ENCODE measurements around the gene FBLN2. TPM values are rescaled to one million over a fixed set of nuclear protein-coding genes. Genes with fewer than 3 reads are reported as not detected.

Gene FBLN2
- total RNA-seq, 1 donor from 2014 or later, result 2.2 TPM

DNA sequence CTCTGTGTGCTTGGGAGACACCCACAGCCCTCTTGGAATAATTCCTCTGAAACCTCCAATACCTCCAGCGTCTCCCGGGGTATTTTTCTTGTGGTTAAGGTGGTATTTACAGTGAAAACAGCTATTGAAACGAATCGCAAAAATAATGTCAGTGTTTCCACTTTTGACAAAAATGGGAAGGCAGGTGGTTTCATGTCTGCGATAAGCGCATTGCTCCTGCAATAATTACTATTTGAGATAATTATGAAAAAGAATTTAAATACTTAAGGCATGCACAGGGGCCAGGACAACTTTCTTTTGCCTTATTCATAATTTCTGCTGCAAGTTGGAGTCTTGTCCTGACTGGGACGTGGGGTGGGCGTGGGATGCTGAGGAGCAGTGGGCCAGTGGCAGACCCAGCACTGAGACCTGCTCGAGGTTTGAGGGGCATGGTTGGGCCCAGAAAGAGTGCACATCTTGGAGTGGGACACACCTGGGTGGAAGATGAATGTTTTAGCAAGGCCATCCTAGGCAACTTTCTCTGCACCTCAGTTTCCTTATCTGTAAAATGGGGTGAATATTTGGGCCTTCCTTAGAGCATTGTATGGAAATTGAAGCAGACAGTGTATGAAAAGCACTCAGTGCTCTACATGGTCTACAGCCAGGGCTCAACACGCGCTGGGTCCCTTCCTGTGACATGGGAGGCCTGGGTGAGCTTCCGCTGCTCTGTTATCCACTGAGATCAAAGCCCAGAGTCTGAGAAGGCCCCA is 110.5 kb downstream of the FBLN2 start:
- DNase-seq (ENCODE audit: low read depth, low spot score), result no peak

DNA sequence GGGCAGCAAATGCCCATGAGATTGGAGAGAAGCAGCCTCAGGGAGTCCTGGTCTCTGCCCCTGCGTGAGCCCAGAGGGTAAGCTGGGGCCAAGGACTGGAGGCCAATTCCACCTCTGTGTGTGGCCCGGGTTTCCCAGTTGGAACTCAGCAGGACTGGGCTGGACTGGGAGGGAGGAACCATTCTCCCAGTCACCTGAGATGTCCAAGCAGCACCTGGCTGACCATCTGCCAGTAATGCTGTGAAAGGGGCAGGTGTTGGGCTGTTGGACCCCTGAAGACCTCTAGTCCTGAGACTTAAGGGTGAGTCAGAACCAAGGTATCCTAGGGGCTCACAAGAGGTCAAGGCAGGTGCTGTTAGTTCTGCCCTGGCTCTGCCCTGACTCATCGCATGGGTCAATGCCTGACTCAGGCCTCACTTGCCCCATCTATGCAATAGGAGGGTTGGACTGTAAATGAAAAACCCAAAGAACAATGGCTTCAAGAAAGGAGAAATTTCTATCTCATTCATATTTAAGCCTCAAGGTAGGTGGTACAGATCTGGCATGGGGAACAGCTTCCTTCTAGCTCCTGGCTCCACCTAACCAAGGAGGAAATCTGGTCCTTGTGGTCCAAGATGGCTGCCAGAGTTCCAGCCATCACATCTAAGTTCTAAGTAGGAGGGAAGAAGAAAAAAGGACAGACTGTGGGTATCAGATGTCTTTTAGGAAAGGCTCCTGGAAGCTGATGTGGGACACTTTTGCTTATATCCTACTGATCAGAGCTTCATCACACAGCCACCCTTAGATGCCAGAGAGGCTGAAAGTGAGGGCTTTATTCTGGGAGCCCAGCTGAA is 111.3 kb downstream of the FBLN2 start:
- DNase-seq (ENCODE audit: low read depth, low spot score), result no peak

DNA sequence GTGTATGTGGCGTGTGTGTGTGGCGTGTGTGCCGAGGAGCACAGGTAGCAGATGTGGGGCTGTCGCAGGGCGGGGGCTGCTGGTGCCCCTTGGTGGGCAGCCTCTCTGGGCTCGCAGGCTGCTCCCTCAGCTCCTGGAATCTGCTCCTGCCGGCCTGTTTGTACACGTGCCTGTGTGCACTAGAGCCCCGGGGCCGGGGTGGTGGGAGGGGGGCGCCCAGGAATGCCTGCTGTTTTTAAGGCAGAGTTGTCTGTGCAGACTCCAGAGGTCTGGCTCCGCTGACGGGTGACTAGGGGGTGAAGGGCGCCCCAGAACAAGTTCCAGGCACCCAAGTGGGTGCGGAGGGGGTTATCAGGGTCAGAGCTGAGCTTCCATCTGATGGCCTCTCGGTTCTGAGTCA is 112.2 kb downstream of the FBLN2 start:
- DNase-seq (ENCODE audit: low read depth, low spot score), result no peak

DNA sequence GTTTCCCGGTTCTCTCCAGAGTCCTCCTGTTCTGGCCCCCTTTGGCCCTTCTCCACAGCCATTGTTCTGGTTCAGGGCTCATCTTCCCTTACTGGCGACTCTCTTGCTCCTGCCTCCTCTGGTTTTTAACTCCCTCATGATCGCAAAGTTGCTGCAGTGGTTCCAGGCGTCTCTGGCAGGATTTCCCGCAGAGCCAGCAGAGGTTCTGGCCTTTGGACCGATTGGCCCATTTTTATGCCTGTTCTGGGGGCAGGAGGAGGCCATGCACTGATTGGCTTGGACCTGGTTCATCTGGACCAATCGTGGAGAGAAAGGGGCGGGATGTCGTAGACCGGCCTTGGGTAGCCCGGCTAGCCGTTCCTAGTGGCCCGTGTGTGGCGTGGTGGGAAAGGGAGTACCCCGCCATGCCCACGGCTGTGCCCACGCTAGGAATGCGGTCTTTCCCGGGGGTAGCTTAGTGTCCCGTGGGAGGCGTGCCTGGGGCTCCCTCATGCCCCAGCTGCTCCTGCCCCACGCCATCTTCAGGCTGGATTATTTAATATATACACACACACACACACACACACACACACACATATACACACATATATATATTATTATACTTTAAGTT is 113.4 kb downstream of the FBLN2 start:
- DNase-seq (ENCODE audit: low read depth, low spot score), result no peak

DNA sequence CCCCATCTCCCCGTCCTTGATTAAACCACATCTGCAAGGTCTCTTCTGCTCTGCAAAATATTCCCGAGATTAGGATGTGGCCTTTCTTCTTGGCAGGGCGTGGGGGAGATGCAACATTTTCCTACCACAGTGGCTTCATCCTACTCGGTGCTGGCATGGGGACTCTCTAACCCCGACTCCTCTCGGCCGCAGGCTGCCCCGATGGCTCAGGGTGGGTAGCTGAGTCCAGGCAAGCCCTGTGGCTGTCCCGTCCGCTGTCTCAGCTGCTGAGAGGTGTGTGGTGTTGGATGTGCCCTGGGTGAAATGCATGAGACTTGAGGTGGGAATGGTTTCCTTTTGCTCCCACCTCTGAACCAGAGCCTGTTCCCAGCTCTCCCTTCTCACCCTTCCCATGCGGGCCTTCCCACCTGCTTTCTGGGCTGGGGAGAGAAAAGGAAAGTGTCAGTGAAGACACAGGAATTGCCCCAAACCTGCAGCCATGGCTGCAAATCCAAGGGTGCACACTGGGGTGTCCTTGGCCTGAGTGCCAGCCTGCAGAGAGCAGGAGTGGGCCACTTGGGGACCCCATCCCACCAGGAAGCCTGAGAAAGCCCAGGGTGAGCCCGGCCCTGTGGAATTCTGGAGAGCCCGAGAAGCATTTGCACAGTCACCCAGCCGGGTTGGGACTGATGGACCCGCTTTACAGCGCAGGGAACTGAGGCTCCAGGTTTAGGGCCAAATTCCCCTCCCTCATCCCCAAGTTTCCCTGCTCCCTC is 115.0 kb downstream of the FBLN2 start:
- DNase-seq (ENCODE audit: low read depth, low spot score), result no peak

DNA sequence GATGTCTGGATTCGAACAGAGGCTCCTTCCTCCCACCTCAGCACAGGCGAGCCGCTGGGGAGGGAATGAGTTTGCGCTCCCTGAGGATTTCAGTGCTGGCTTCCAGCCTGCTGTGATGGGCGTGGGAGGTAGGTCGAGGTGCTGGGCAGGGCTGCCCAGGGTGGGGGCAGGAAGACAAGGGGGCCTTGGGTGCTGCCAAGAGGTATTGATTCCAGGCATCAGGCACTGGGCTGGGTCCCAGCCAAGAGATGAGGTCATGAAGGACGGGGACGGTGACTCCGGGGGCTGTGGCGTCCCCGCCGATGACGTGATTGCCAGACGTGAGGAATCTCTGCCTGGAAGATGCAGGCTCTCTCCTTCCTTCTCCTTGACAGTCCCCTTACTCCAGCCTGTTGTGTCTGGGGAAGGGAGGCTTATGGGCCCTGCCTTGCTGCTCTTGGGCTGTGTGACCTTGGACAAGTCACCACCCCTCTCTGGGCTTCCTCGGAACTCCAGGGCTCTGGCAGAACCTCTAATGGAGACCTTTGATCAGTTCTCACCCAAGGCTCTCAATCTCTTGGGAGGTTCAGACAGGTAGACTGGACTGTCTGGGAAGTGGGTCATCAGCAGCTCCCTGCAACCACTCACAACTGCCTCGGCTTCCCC is 116.8 kb downstream of the FBLN2 start:
- no peak for DNase-seq (ENCODE audit: low read depth, low spot score)

DNA sequence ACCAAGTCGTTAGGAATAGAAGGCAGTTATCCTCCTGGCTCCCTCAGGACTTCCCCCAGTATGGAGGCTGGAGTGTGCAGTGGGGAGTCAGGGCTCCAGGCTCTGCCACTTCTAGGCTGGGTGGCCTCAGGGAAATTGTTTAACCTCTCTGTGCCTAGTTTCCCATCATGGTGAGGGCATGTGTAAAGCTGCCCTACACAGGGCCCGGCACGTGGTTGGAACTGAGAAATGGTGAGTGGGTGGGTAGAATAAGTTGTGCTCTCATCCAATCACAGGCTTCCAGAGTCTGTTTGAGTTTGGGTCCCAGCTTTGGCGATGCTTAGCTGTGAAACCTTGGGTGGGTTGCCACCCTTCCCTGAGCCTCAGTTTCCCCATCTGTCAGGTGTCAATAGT is 117.3 kb downstream of the FBLN2 start:
- no peak for DNase-seq (ENCODE audit: low read depth, low spot score)

DNA sequence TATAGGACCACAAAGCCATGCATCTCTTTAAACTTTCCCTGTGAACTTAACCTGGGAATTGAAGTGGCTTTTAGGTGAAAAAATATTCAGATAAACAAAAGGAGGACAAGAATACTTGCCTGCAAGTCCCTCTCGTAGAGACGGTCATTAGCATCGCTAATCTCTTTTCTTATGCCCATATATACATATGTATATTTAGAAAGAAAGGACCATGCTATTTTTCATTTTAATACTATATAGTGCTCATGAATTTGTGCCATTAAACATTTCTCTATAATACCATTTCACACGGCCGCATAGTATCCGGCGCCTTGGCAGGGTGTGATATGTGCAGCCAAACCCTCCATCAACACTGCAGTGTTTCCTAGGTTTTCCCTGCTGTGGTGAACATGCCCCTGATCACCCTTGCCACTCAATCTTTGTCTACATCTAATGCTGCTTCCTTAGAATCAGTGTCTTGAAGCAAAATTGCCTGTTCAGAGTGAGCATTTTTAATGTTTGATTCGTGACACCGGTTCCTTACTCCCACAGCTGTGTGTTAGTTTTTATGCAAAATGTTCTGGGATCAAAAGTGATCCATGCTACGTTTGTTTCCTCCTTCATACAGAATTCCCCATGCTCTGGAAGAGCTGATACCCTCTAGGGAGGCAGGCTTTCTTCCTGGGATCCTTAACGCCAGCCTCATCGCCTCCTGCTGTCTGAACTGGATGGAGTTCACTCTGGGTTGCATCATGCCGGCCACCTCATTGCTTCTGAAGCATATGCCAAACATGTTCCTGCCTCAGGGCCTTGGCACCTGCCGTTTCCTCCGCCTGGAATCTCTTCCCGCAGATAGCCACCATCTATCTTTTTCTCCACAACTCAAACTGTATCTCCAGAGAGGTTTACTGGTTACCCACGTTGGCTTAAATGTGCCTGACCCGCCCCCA is 118.1 kb downstream of the FBLN2 start:
- DNase-seq (ENCODE audit: low read depth, low spot score), result no peak

DNA sequence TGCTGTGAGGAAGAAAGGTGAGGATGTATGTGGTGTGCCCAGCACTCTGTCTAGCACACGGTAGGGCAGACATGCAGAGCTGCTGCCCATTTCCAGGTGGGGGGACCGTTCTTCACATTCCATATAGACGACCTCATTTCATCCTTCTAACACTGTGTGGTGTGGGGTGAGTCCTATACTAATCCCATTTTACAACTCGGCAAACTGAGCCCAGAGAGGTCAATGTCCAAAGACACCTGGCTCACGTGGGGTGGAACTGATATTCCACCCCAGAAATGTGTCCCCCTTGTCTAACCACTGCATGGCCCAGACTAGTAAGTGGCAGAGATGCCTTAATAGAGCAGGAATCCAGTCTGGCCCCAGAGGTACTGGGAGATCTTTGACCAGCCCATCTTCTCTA is 119.2 kb downstream of the FBLN2 start:
- DNase-seq (ENCODE audit: low read depth, low spot score), result no peak

DNA sequence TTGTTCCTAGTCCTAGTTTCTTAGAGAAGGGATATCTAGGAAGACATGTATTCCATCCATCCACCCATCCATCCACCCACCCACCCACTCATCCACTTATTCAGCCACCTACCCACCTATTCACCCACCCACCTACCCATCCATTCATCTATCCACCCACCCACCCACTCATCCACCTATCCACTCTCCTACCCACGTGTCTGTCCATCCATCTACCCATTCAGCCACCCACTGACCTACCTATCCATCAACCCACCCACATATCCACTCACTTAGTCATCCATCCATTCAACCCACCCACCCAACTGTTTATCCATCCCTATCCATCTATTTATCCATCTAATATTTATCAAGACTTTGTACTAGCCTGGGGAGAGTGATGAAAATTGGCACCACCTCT is 120.5 kb downstream of the FBLN2 start:
- DNase-seq (ENCODE audit: low read depth, low spot score), result no peak

DNA sequence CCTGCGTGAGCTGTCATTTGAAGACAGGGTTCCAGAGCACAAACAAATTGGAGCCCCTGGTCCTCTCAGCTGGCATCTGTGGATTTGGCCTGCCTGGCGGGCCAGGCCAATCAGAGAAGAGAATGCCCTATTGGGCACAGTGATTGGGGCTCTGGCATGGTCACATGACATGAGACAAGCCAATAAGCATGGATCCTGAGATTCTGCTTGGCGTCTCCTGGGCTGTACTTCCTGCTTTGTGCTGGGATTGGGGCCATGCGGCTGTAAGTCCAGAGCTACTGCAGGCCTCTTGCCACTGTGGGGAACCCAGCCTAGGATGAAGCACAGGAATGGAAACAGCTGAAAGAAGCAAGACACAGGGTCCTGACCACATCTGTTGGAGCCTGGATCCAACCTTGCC is 121.4 kb downstream of the FBLN2 start:
- no peak for DNase-seq (ENCODE audit: low read depth, low spot score)

DNA sequence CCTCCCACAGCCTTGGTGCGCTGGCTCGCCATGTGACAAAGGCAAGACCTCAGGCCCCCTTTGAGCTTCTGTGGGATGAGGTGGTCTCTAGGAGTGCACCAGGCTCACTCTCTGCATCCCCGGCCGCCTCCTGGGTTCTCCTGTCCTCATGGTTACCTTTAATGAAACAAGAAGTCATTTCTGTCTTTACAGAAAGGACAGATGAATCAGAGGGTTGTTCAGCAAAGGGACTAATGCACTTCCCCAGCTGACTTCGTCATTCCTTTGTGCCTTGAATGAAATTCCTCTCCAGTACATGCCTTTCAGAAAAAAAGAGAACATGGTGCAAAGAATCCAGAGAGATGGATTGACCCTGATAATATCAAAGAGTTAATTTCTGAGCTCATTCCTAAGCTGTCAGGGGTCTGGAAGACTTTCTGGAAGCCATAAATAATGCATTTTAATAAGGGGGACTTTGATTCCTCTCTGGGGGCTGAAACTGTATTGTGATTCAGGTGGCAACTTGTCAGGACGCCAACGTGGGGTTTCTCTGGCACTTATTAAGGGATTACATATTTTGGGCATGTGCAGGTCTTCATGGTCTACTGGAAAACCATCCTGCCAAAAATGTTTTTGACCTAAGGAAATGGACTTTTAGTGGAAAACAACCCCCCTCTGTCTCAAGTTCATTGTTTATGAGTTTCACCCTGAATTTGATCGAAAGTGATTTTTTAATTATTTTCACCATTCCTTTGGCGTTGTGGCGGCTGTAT is 122.7 kb downstream of the FBLN2 start:
- no peak for DNase-seq (ENCODE audit: low read depth, low spot score)

DNA sequence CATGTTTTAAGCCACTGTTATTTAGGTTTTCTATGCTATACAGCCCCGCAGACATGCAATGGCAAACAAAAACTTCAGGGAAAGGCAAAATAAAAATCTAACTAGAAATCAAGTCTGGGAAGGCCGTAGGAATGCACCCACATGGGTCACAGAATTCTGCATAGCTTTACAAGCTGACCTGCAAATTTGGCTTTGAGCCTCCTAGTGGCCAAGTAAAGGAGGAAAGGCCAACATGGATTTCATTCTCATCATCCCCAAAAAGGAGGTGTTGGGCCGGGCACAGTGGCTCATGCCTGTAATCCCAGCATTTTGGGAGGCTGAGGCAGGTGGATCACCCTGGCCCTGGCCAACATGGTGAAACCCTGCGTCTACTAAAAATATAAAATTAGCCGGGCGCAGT is 124.3 kb downstream of the FBLN2 start:
- DNase-seq (ENCODE audit: low read depth, low spot score), result no peak

DNA sequence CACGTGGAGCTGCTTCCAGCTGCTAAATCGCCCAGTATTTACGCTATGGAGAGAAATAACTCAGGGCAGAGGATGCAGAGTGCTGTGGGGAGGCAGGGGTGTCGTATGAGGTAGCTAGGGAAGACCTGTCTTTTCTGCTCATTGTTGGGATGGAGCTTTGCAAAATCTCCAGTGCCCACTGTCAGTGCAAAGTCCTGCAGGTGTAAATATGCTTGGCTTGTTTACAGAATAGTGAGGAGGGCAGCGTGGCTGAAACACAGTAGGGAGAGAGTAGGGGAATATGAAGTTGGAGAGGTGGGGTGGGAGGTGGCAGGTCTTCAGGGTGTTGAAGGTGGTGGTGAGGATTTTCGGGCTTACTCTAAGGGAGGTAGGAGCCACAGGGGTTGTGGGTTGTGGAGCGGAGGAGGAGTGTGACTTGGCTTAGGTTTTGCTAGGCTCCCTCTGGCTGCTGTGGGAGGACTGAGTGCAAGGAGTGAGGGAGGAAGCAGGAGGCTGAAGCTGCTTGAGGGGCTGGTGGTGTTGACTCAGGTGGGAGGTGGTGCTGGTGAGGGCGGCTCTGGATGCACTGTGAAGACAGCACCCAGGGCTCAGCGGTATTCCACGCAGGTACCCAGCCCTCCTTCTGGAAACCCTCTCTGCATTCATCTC is 125.7 kb downstream of the FBLN2 start:
- DNase-seq (ENCODE audit: low read depth, low spot score), result no peak

DNA sequence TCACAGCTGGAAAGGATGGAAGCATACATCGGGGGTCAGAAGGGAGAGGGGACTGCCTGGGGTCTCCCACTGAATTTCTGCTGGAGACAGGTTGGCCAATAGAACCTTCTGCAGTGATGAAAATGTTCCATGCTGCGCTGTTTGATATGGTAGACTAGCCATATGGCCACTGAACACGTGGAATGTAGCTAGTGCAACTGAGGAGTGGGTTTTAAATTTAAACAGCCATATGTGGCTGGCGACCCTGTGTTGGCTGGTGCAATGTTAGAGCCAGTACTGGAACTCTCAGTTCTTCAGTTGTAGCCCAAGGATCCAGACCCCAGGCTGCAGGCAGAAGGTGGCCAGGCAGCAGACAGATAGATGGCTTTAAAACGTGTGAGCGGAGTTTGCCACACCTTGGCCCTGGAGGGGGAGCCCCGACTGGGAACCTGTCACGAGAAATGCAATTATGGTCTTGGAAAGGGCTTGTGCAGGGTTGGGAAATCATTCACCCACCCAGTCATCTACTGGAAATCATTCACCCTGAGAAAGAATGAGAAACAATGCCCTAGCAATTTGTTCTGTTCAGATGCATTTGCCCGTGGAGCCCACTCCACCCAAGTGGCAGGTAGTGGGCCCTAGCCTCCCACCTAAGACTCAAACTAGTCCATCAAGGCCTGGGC is 127.6 kb downstream of the FBLN2 start:
- DNase-seq (ENCODE audit: low read depth, low spot score), result no peak

DNA sequence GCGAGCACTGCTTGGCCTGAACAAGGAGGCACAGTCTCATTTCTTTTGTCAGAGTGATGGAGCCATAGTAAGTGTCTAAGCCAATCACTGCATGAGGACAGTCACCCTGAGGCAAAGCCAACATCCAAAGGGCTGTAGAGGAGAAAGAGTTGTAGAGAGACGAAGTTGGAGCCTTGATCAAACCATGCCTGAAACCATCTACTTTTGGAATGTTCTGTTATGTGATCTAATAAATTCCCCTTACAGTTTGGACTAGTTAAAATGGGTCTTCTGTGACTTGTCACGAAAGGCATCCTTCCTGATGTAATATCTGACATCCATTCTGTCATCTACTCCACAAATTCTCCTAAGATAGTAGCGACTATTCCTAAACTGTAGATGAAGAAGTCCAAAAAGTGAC is 128.3 kb downstream of the FBLN2 start:
- DNase-seq (ENCODE audit: low read depth, low spot score), result no peak

DNA sequence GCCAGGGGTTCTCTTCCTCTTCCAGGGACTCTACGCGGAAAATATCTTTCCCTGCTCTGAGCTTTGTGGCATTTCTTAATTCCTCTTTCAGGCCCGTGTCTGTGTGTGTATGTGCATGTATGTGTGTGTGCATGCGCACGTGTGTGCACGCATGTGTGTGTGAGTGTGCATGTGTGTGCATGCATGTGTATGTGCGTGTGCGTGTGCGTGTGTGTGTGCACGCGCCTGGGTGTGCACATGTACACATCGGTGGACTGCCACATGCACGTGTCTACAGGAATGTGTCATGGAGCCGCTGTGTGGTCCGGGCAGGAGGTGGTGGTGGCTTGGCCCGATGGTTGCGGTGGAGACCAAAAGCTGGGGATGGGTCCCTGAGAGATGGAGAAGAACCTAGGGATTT is 133.0 kb downstream of the FBLN2 start:
- no peak for DNase-seq (ENCODE audit: low read depth, low spot score)

DNA sequence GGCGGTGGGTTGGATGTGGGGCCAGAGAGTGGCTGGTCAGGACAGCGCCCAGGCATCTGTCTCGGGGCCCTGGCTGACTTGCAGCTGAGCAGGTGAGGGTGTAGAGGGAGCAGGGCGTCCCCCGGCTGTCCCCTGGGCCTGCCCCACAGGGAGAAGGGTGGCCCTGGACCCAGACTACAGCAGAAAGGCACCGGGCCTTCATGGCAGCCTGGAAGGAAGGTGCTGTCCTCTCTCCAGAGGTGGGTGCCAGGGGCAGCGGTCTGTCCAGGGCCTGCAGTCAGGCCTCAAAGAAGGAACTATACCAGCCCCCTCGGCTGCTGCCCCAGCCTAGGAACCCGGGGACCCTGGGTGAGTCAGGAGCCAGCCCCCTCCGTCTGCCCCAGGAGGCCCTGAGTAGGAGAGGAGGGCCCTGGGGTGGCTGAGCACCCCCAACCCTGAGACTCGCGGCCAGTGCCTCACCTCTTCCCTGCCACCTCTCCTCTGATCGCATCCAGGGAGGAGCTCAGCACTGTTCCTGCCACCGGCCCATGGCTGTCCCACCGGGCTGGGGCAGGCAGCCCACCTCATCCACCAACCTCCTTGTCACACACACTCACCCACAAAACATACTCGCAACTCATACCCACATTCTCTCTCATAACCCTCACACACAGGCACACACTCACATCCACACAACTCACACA is 133.5 kb downstream of the FBLN2 start:
- no peak for DNase-seq (ENCODE audit: low read depth, low spot score)
